ENCODE results near the gene CDC42BPA. TPM values are rescaled to one million over a fixed set of nuclear protein-coding genes. Genes with fewer than 3 reads are reported as not detected.
"Not testable (repeated sequence)": the region's sequence is repeated elsewhere in the genome, so short reads cannot be mapped to it uniquely, and the experiment has no call there.

Gene CDC42BPA
- total and polyA plus RNA-seq, 2 of the 13 experiments (the other 11 are each of a cell fraction or from before 2014, with no cell fraction given) = 6.5 to 16.0 TPM

- TF ChIP-seq TRIM22 (IDR thresholded peaks at IDR 0.05) (no peak), ZNF775 (CRISPR knock-in tag; IDR thresholded peaks at IDR 0.05; ENCODE audit: borderline replicate concordance) (peak; percentile 45; the same call in 1 of the 2 replicates), SMYD3 (CRISPR knock-in tag; IDR thresholded peaks at IDR 0.05) (no peak), POGZ (CRISPR knock-in tag; IDR thresholded peaks at IDR 0.05) (peak; percentile 63), PRPF4 (IDR thresholded peaks at IDR 0.05; ENCODE audit: low read depth, low read length, poor library complexity, severe bottlenecking) (no peak), ARID2 (CRISPR knock-in tag; IDR thresholded peaks at IDR 0.05; ENCODE audit: borderline replicate concordance) (no peak), MXI1 (IDR thresholded peaks at IDR 0.05; ENCODE audit: borderline replicate concordance, low read depth, low read length) (peak; percentile 33; the same call in 1 of the 3 replicates), HNF4A (CRISPR knock-in tag; IDR thresholded peaks at IDR 0.05) (no peak; the same call in 1 of the 2 replicates), HHEX (CRISPR knock-in tag; IDR thresholded peaks at IDR 0.05) (no peak), RAD21 (CRISPR knock-in tag; IDR thresholded peaks at IDR 0.05) (peak; percentile 52; the same call in 1 of the 2 replicates), CREBL2 (CRISPR knock-in tag; IDR thresholded peaks at IDR 0.05; ENCODE audit: borderline replicate concordance) (no peak), ZNF414 (CRISPR knock-in tag; IDR thresholded peaks at IDR 0.05) (no peak), ZMYM3 (CRISPR knock-in tag; IDR thresholded peaks at IDR 0.05) (no peak), SIX4 (CRISPR knock-in tag; IDR thresholded peaks at IDR 0.05) (no peak), ATF1 (CRISPR knock-in tag; IDR thresholded peaks at IDR 0.05) (no peak)
These were observed 83.3 kb downstream of the CDC42BPA start (continued) for GRCh38 chr1:227234998-227235405.

GRCh38 chr1:227231128-227231527 is 87.2 kb downstream of the CDC42BPA start:
- H3K27me3 ChIP-seq (ENCODE audit: control insufficient read depth in 1 of 2, insufficient read depth in 2 of 2, low read length in 2 of 2); H3K36me3 ChIP-seq (replicated peaks in 1 of 2; ENCODE audit: control insufficient read depth in 1 of 2, insufficient read depth in 2 of 2, low read length in 2 of 2); CTCF ChIA-PET (ENCODE audit: low intra/inter-chr PET ratio, low total read pairs); H3K4me3 ChIP-seq (replicated peaks in 1 of 3; ENCODE audit: insufficient read depth in 1 of 3, low read depth in 2 of 3, low read length in 3 of 3); FAIRE-seq; H2AFZ ChIP-seq (ENCODE audit: low read length); in situ Hi-C loops (cut with HindIII; ENCODE audit: extremely low pct_ligation_motif_present, low pct_unique_long_range_greater_than_20kb); BruUV-seq (replicated peaks); H3K4me2 ChIP-seq (ENCODE audit: low read depth, low read length); H3K4me1 ChIP-seq (ENCODE audit: insufficient read depth, low read length); H3K27ac ChIP-seq (ENCODE audit: extremely low read length, insufficient read depth, low read length); H3K9me3 ChIP-seq (ENCODE audit: low read length); ATAC-seq; intact Hi-C loops (cut with micrococcal nuclease; ENCODE audit: unreplicated experiment); DNase-seq (ENCODE audit: low spot score); H3K9ac ChIP-seq (ENCODE audit: insufficient read depth, low read depth, low read length); H4K20me1 ChIP-seq (ENCODE audit: insufficient read depth, low read length); POLR2A ChIA-PET; H3K79me2 ChIP-seq (ENCODE audit: insufficient read depth, low read length): not testable (repeated sequence)
- WGBS (ENCODE audit: low lambda C conversion rate) = 95% methylated on average over 7 of the region's 7 CpGs
